NCI-H2227 (cell line): ENCODE data around the gene FZR1.

Experiments used
- DNase-seq: peaks from one replicate; lab custom pipeline; 2025; ENCODE audit not compliant: unreplicated experiment; lab: John Stamatoyannopoulos, UW

Gene FZR1

DNA sequence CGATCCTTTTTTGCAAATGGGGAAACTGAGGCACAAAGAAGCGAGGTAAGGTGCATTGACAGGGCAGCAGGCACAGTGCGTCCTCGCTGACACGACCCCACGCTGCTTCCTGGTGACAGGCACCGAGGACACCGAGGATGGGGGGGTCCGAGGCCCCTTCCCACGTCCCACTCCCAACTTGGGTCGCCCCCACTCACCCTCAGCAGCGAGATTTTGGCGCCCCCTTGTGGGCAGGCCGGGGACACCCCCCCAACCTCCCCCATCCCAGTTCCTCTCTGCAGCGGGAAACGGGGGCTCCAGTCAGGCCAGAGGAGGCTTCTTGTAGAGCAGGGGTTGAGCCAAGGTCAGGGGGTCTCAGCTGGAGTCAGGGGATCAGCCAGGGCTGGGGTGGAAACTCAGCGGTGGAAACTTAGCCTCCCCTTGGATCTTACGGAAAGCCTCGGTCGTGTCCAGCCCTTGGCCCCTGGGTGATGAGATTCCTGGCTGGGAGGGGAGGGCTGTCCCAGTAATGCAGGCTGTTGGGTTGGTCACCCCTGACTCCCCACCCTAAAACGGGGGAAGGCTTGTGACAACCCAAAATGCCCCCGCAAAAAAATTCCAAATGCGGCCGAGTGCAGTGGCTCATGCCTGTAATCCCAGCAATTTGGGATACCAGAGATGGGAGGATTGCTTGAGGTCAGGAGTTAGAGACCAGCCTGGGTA, 34.0 kb upstream of the FZR1 start:
- DNase-seq, result no peak

GRCh38 chr19:3474010-3474409, 32.1 kb upstream of the FZR1 start:
- DNase-seq, result no peak

GRCh38 chr19:3474614-3475013, 31.5 kb upstream of the FZR1 start:
- DNase-seq, result no peak

- DNase-seq, result no peak
Measured at GRCh38 chr19:3475449-3475848, 30.7 kb upstream of the FZR1 start.

- DNase-seq, result no peak
Measured at GRCh38 chr19:3476830-3477229, 29.3 kb upstream of the FZR1 start.

- DNase-seq, result no peak
Measured at GRCh38 chr19:3477506-3477905, 28.6 kb upstream of the FZR1 start.

- DNase-seq, result no peak
Measured at GRCh38 chr19:3477951-3478350, 28.2 kb upstream of the FZR1 start.

GRCh38 chr19:3478409-3479176, 27.5 kb upstream of the FZR1 start:
- DNase-seq, result no peak

- peak; percentile 32 for DNase-seq
Measured at GRCh38 chr19:3479177-3479833, 26.8 kb upstream of the FZR1 start.

GRCh38 chr19:3479834-3480215, 26.3 kb upstream of the FZR1 start:
- DNase-seq, result no peak

DNA sequence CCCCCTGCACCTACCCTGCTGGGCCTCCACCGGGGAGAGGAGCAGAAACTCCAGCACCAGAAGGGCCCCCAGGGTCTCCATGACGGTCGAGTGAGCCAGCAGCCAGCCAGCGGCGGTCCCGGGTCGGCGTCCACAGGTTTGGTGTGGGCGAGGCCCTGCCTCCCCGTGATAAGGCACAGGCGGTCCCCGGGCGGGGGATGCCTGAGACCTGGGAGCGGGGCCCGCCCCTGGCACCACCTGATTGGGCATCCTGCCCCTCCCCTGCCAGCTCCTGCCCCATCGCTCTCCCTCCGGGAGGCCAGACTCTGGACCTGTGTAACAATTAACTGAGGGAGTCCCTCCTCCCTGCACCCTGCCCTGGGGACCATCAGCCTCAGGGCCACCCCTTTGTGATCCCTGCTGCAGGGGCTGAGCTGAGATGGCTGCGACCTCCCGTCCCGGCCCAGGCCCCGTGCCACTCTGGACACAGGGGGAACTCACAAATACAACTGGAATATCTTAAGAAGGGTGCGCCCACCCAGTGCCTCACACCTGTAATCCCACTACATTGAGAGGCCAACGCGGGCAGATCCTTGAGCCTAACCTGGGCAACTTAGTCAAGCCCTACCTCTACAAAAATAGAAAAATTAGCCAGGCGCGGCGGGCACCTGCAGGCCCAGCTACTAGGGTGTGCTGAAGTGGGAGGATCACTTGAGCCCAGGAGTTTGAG, 25.6 kb upstream of the FZR1 start, which contains the start of gene SMIM24:
Gene SMIM24 (minus strand): TSS at position 143 of the 709 bp plus-strand sequence. CDS start 62 bp downstream, at position 81.
- no peak for DNase-seq

DNA sequence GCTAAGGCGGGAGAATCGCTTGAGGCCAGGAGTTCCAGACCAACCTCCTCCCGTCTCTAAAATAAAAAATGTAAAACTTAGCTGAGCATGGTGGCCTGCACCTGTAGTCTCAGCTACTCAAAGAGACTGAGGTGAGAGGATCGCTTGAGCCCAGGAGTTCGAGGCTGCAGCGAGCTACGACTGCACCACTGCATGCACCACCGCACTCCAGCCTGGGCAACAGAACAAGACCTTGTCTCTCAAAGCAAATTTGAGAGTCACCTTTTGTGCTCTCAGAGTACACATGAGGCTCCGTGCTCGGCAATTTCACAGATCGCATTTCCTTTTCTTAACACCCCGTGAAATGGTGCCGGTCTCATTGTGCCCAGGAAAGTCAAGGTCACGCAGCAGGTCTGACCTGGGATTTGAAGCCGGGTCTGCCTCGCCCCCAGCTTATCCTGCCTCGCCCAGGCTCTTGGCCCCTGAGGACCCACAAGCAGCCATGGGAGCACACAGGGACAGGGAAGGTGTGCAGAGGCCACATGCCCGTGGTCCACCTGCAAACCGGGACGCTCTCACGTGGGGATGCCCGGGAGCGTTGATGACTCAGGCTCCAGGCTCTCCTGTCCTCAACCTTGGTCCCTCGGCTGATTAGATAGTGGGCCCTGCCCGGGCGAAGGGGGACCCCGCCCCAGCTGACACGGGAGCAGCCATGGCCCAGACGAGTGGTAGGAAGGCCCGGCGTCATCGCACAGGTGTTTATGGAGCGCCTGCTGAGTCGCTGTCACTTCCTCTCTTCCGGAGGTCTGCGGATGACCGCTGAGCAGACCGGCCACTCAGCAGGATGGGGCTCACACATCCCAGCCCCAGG, 24.6 kb upstream of the FZR1 start:
- no peak for DNase-seq

GRCh38 chr19:3482507-3483225, 23.4 kb upstream of the FZR1 start:
- peak; percentile 35 for DNase-seq

DNA sequence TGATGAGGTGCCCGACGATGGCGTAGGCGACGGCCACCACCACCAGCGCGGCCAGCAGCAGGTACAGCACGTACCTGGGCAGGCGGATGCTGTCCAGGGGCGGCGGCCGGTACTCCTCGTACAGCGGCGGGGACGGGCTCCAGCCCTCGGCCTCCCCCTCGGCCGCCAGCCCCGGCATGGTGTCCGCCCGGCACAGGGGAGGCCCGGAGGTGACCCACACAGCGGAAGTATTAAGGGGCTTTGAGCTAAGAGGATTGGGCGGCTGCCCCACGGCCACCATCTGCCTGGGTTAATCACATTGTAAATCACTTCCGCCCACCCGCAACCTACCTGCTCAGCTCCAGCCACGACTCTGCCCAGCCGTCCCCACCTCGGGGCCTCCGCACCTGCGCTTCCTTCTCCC, 22.9 kb upstream of the FZR1 start, which contains the start of gene SMIM44:
Gene SMIM44 (minus strand): TSS at position 216 of the 403 bp plus-strand sequence. CDS start 38 bp downstream, at position 178.
- no peak for DNase-seq

GRCh38 chr19:3491396-3492119, 14.6 kb upstream of the FZR1 start:
- DNase-seq, result no peak

- DNase-seq, result no peak
Measured at GRCh38 chr19:3492131-3492839, 13.8 kb upstream of the FZR1 start.

DNA sequence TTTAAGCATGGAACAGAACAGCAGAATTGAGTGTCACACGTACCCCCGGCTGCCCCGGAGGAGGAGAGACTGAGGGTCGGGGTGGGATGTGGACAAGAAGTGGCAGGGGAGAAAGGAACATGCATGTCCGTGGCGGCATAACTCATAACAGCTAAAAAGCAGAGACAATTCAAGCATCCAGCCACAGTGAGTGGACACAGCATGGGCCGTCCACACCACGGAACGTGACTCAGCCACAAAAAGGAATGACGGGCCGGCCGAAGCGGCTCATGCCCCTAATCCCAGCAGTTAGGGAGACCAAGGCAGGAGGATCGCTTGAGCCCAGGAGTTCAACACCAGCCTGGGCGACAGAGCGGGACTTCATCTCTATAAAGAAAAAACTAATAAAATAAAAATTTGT, 13.2 kb upstream of the FZR1 start:
- DNase-seq, result no peak

DNA sequence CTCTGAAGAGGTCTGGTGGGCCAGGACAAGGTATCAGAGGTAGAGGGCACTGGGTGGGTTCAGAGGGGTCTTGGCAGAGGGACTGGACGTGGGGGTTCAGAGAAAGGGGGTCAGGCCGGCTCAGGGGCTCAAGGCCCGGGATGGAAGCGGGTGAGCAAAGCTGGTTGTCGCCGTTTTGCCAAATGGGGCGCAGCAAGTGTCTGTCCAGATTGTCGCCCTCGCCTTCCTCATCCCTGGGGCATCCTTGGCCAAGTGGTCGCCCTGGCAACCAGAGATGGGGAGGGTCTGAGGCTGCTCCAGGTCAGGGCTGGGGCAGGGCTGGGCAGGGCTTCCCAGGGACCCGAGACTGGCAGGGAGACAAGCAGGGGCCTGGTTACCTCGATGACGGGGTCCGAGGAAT, 12.5 kb upstream of the FZR1 start:
- no peak for DNase-seq
